ENCODE results near the gene RPS8.
"Not testable (repeated sequence)": the region's sequence is repeated elsewhere in the genome, so short reads cannot be mapped to it uniquely, and the experiment has no call there.

RPS8 gene

GRCh38 chr1:44783697-44784093, 8.4 kb downstream of the RPS8 start:
- DNase-seq, result no peak

- DNase-seq, result no peak
Measured at GRCh38 chr1:44784094-44785028, 9.0 kb downstream of the RPS8 start.

- DNase-seq, result no peak
Measured at GRCh38 chr1:44785029-44785380, 9.7 kb downstream of the RPS8 start.

DNA sequence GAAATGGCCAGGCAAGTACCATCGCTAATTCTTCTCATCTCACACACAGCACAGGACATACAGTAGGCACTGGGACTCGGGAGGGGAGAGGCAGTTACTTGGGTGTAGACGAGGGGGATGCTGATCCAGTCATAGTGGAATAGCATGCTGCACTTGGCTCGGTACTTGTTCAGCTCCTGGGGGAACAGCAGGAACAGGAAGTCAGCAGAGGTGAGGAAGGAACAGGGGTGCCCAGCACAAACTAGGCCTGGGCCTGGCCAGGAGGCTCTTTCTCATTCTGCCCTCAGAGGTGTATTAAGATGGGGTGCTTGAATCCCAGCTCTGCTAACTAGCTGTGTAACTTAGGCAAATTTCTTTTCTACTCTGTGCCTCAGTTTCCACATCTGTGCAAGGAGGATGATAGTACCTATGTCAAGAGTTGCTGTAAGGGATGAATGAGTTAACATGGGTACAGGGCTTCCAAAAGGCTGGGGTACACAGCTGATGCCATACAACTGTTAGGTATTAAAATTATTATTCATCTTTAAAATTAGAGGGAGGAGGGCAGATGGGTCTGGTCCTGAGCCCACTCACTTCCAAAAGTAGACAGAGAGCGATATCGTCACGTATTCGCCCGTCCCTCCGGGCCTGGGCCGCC, 10.3 kb downstream of the RPS8 start:
- no peak for DNase-seq

GRCh38 chr1:44786138-44786840, 10.9 kb downstream of the RPS8 start:
- DNase-seq, result peak; percentile 85

- DNase-seq, result no peak
Measured at GRCh38 chr1:44786841-44787426, 11.6 kb downstream of the RPS8 start.

GRCh38 chr1:44787506-44787905, 12.2 kb downstream of the RPS8 start:
- DNase-seq, result no peak

GRCh38 chr1:44788120-44788860, 12.9 kb downstream of the RPS8 start, which contains the start of gene BEST4:
Gene BEST4, minus strand, starts transcription at chr1:44788170. Its CDS starts 465 bp downstream, at chr1:44787705.
- no peak for DNase-seq

DNA sequence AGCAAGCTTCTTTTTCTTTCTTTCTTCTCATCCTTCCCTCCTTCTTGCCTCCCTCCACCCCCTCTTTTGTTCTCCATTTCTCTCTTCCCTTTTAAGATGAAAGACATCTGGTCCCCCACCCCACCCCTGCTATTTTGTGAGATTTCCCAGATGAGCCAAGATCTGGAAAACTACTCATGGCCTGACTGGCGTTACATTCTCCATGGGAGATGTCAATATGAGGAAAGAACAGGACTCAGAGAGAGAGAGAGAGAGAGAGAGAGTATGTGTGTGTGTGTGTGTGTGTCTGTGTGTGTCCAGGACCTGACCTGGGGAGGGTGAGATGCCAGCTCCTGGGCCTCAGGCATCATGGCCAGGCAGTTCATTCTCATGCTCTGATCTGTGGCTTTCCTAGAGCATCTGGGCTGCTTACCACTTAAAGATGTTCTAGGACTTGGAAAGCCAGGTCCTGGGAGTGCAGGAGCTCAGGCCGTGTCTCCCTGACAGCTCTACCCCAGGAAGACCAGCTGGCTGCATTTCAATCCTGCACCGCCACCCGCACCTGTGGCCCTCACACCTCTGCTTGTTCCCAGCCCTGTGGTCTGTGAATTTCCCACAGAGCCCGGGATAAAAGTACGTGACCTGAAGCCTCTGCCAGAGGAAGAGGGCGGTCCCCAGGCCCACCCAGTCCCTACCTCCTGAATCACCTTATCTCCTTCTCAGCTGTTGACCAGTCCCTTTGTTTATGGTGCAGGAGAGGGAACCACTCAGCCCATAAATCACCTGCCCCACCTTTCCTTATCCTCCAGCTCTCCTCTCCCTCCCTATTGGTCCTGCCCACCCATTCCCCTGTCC, 15.8 kb downstream of the RPS8 start:
- no peak for DNase-seq

GRCh38 chr1:44792736-44793502, 17.6 kb downstream of the RPS8 start:
- DNase-seq, result no peak

GRCh38 chr1:44797886-44798285, 22.5 kb downstream of the RPS8 start:
- DNase-seq, result not testable (repeated sequence)

GRCh38 chr1:44798481-44799365, 23.4 kb downstream of the RPS8 start:
- no peak for DNase-seq

DNA sequence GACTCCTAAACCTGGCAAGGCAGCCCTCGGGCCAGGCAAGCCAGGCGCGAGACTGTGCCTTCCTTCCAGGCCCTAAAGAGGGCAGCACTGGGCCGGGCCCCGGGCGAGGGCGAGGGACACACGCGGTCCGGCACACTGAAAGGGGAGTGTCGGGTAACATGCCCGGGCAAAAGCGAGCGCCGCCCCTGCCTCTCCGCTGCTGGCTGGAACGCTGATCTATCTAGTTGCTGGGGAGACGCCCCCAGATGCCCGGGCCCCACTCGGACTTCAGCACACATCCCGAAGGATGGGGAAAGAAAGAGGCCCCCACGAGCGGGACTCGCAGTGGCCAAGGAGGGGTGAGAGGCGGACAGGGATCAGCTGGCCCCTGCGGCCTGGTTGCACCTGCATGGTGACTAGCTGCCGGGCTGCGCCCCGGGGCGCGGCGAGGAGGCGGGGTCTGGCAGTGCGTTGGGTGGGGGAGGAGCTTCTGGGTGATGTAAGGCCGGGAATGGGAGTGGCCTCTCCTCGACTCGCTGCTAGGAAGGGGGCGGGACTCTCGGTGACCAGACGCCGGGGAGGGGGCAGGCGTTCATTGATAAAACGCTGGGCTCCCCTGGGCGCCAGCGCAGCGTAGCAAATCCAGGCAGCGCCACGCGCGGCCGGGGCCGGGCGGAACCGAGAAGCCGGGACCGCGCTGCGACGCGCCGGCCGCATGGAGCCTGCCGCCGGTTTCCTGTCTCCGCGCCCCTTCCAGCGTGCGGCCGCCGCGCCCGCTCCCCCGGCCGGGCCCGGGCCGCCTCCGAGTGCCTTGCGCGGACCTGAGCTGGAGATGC, 24.6 kb downstream of the RPS8 start, which contains the start of gene PLK3:
TSS of gene PLK3 (plus strand) at position 608 of the 815 bp plus-strand sequence. CDS start at position 695, 87 bp downstream.
- peak; percentile 99 for DNase-seq

DNA sequence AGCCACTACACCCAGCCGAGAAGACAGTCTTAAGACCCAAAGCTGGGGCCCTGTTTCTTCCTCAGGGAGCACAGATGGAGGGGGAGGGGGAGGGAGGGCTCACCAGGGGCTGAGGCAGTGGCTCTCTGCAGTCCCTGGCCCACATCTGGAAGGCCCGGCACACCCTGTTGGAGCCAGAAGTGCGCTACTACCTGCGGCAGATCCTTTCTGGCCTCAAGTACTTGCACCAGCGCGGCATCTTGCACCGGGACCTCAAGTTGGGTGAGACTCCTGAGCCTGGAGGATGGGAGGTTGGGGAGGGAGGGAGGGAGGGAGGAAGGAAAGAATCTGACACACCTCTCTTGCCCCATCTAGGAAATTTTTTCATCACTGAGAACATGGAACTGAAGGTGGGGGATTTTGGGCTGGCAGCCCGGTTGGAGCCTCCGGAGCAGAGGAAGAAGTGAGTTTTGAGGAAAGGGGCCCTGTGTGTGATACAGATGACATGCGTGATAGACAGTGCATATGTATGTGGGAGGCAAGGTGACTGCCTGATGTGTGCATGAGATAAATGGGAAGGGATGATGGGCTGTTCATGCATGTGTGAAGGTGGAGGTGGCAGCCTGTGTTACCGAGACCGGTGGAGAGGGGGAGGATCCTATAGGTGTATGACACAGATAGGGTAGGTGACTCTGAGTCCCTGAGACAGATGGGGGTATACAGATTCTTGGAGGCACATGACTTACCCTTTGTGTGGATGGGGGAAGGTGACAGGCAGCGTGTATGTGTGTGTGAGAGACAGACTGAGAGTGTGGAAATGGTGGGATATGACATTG, 26.4 kb downstream of the RPS8 start:
- no peak for DNase-seq

DNA sequence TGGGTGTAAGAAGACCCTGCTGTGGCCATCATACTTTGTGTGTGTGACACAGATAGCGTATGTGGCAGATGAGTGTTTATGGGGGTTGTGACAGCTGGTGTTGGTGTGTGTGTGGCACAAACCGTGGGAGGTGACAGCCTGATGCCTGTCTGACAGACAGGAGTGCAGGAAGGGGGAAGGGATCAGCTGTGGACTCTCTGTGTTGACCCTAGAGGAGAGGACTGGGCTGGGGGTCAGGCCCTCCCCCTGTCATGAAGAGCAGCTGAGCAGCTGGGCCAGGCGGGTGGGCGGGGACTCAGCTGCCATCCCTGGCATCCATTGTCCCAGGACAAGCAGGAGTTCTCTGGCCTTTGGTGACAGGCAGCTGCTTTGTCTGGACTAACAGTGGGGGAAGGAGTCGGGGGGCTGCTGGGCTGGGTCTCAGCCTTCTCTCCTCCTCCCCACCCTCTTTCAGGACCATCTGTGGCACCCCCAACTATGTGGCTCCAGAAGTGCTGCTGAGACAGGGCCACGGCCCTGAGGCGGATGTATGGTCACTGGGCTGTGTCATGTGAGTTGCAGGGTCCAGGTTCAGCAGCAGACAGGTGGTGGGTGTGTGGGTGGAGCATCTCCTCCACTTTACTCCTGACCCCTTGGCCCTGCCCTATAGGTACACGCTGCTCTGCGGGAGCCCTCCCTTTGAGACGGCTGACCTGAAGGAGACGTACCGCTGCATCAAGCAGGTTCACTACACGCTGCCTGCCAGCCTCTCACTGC, 27.1 kb downstream of the RPS8 start:
- no peak for DNase-seq

GRCh38 chr1:44803062-44803311, 27.6 kb downstream of the RPS8 start:
- DNase-seq, result no peak

Measured in right forelimb (tissue), 1 donor.